GM18951 (cell line): ENCODE results near the gene GRM7.
"Not testable (repeated sequence)": the region's sequence is repeated elsewhere in the genome, so short reads cannot be mapped to it uniquely, and the experiment has no call there.

Experiments used
- POLR2A ChIP-seq: IDR thresholded peaks from 4 replicates; pipeline ENCODE4 v1.6.1; 2011; ENCODE audit warnings: mild to moderate bottlenecking; ENCODE audit not compliant: insufficient read length, insufficient read depth; ENCODE audit errors: extremely low read depth
- in situ Hi-C: fragments of 300-500 bp; cut with MboI; formaldehyde crosslinking; loops from one replicate; pipeline ENCODE4 v1.12.0; 2022; ENCODE audit warnings: low sequenced_read_pairs, mixed read lengths, inconsistent platforms; ENCODE audit not compliant: unreplicated experiment

GRM7 gene

GRCh38 chr3:6912240-6912639, 51.3 kb downstream of the GRM7 start:
- in situ Hi-C loops: no loop called here
- TF ChIP-seq POLR2A: no peak

GRCh38 chr3:6915898-6916297, 55.0 kb downstream of the GRM7 start:
- no peak for TF ChIP-seq POLR2A
- in situ Hi-C loops: no loop called here

- in situ Hi-C loops: no loop called here
- no peak for TF ChIP-seq POLR2A
Observed at GRCh38 chr3:6921066-6921465, 60.2 kb downstream of the GRM7 start.

- TF ChIP-seq POLR2A: no peak
- in situ Hi-C loops: no loop called here
Observed at GRCh38 chr3:6921876-6922275, 61.0 kb downstream of the GRM7 start.

- in situ Hi-C loops: no loop called here
Observed at GRCh38 chr3:6928064-6928463, 67.1 kb downstream of the GRM7 start.

GRCh38 chr3:6929918-6930317, 69.0 kb downstream of the GRM7 start:
- in situ Hi-C loops: no loop called here
- no peak for TF ChIP-seq POLR2A

More at GRCh38 chr3:6928064-6928463, 67.1 kb downstream of the GRM7 start:
- no peak for TF ChIP-seq POLR2A

GRCh38 chr3:6935418-6935817, 74.5 kb downstream of the GRM7 start:
- in situ Hi-C loops: not testable (repeated sequence)

GRCh38 chr3:6935970-6936369, 75.1 kb downstream of the GRM7 start:
- in situ Hi-C loops: no loop called here
- no peak for TF ChIP-seq POLR2A

GRCh38 chr3:6962801-6963200, 101.9 kb downstream of the GRM7 start:
- in situ Hi-C loops: no loop called here
- TF ChIP-seq POLR2A: no peak

- in situ Hi-C loops: no loop called here
- TF ChIP-seq POLR2A: no peak
Observed at GRCh38 chr3:6965881-6966280, 105.0 kb downstream of the GRM7 start.

GRCh38 chr3:6971933-6972332, 111.0 kb downstream of the GRM7 start:
- no peak for TF ChIP-seq POLR2A
- in situ Hi-C loops: no loop called here

- in situ Hi-C loops: no loop called here
- no peak for TF ChIP-seq POLR2A
Observed at GRCh38 chr3:6985848-6986247, 124.9 kb downstream of the GRM7 start.

- in situ Hi-C loops: no loop called here
- no peak for TF ChIP-seq POLR2A
Observed at GRCh38 chr3:6989608-6990291, 128.8 kb downstream of the GRM7 start.

GRCh38 chr3:6994081-6994668, 133.3 kb downstream of the GRM7 start:
- TF ChIP-seq POLR2A: no peak
- in situ Hi-C loops: no loop called here
